H1 (cell line): ENCODE results near the gene MGAT5. TPM values are rescaled to one million over a fixed set of nuclear protein-coding genes. Genes with fewer than 3 reads are reported as not detected.

Experiments used
- BRCA1 ChIP-seq: IDR thresholded peaks from 2 replicates; pipeline ENCODE4 v1.6.1; 2012; ENCODE audit warnings: low read depth, low read length, improper control_type of control experiment
- MAFK ChIP-seq: IDR thresholded peaks from 2 replicates; pipeline ENCODE4 v1.6.1; 2012; ENCODE audit warnings: low read depth, mild to moderate bottlenecking, improper control_type of control experiment, low read length
- TBP ChIP-seq: IDR thresholded peaks from 2 replicates; pipeline ENCODE4 v1.6.1; 2011; ENCODE audit warnings: low read depth, low read length, improper control_type of control experiment
- polyA plus RNA-seq, 7 experiments: library from polyadenylated mRNA; depleted of rRNA in 3 of 7; stranded (reverse) in 5 of 7; unstranded in 2 of 7; fragments of >200 nt in 5 of 7; fragments of 200-250 nt in 2 of 7; gene quantifications; 1 replicate in 5 of 7; 2 replicates in 1 of 7; 4 replicates in 1 of 7; pipeline versions ENCODE4 v1.2.1 to v1.2.3, GENCODE V29; 2011 to 2013; ENCODE audit warnings: missing spikeins in 2 of 7, mixed read lengths in 2 of 7
- total RNA-seq: library from RNA; stranded (reverse); fragmentation: NEBNext Ultra II Directional; extraction: Animal tissue kit (Norgen Biotek cat#: 25700); gene quantifications from 2 replicates; pipeline ENCODE4 v1.2.1, GENCODE V29; 2021

MGAT5 gene
- total and polyA plus RNA-seq, 2 of the 8 experiments (the other 6 are each of a cell fraction or from before 2014, with no cell fraction given), result 11.2 to 49.2 TPM

DNA sequence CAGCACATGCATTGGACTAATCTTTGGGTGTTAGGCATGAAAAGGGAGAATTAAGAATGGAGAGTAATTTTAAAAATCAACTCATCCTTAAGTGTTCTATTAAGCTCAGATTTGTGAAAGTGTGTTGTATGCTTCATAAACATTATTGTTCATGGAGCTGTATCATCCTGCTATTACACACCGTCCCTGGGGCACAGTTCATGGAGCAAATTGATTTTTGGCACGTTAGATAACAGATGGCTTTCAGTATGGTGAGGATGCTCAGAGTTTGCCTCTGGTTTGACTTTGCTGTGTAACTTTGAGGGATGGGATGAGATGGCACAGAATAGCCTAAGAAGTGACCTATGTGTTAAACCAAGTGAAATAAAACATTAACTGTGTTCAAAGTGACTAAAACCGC, 97.1 kb downstream of the MGAT5 start (continued):
- TF ChIP-seq BRCA1, result no peak
- no peak for TF ChIP-seq MAFK
- TF ChIP-seq TBP, result no peak
- TF ChIP-seq, all 59 proteins: peak for 0
